Nephron (organoid): ENCODE results near the gene SIGLEC9.

ENCODE experiments used
- H3K27ac Mint-ChIP-seq, 3 experiments: 2 replicates each; pipeline ENCODE4 v1.8.0; 2020; ENCODE audit warnings: mixed read lengths in 3 of 3, mild to moderate bottlenecking in 2 of 3, moderate library complexity in 1 of 3
- H3K27me3 Mint-ChIP-seq: 2 replicates; pipeline ENCODE4 v1.8.0; 2021; ENCODE audit warnings: low read depth, mild to moderate bottlenecking, moderate library complexity, mixed read lengths
- H3K36me3 Mint-ChIP-seq: 2 replicates; pipeline ENCODE4 v1.8.0; 2020; ENCODE audit warnings: low read depth, mixed read lengths
- H3K4me1 Mint-ChIP-seq: 2 replicates; pipeline ENCODE4 v1.8.0; 2020; ENCODE audit warnings: mixed read lengths
- H3K4me3 Mint-ChIP-seq, 3 experiments: 2 replicates each; pipeline ENCODE4 v1.8.0; 2020; ENCODE audit warnings: mild to moderate bottlenecking in 3 of 3, mixed read lengths in 3 of 3, moderate library complexity in 2 of 3
- H3K9me3 Mint-ChIP-seq: 2 replicates; pipeline ENCODE4 v1.8.0; 2020; ENCODE audit warnings: mixed read lengths
- TF ChIP-seq, protein P1 (sequence below), 3 experiments: fragments of 200-600 bp; sonication (generic); IDR thresholded peaks; one replicate each; pipeline ENCODE4 v1.5.0; 2021; ENCODE audit warnings: antibody characterized with exemption in 3 of 3; ENCODE audit not compliant: unreplicated experiment in 3 of 3

The SIGLEC9 gene

GRCh38 chr19:51156710-51157109, 32.0 kb downstream of the SIGLEC9 start:
- Mint-ChIP-seq H3K4me1 (peaks cover 6% of the 10 kb centered on the region), H3K27me3 (peaks cover 23% of the 10 kb centered on the region), H3K36me3 (no peaks in the 10 kb centered on the region), H3K27ac (no peak overlapping the region), H3K4me3 (no peak overlapping the region), H3K9me3 (no peaks in the 10 kb centered on the region)
- TF ChIP-seq, protein P1, sequence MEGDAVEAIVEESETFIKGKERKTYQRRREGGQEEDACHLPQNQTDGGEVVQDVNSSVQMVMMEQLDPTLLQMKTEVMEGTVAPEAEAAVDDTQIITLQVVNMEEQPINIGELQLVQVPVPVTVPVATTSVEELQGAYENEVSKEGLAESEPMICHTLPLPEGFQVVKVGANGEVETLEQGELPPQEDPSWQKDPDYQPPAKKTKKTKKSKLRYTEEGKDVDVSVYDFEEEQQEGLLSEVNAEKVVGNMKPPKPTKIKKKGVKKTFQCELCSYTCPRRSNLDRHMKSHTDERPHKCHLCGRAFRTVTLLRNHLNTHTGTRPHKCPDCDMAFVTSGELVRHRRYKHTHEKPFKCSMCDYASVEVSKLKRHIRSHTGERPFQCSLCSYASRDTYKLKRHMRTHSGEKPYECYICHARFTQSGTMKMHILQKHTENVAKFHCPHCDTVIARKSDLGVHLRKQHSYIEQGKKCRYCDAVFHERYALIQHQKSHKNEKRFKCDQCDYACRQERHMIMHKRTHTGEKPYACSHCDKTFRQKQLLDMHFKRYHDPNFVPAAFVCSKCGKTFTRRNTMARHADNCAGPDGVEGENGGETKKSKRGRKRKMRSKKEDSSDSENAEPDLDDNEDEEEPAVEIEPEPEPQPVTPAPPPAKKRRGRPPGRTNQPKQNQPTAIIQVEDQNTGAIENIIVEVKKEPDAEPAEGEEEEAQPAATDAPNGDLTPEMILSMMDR (IDR thresholded peaks at IDR 0.05; ENCODE audit: unreplicated experiment in 3 of 3), result no peak

DNA sequence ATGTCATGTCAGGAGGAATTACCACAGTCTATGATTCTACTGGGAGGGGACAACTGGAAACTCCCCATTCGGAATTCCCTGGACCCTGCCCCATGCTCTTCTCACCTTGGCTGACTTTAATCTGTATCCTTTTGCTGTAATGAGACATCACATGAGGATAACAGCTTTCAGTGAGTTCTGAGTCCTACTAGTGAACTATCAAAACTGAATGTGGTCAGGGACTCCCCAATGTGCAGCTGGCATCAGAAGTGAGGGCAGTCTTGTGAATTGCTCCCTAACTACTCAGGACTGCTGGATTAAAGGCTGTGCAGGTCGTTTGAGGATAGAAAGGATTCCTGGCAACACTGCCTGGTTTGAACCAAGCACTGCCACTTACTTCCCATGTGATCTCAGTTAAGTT, 32.6 kb downstream of the SIGLEC9 start:
- Mint-ChIP-seq H3K4me3 (no peak overlapping the region), H3K36me3 (no peaks in the 10 kb centered on the region), H3K27me3 (peaks cover 23% of the 10 kb centered on the region), H3K4me1 (peaks cover 6% of the 10 kb centered on the region), H3K27ac (no peak overlapping the region), H3K9me3 (no peaks in the 10 kb centered on the region)
- TF ChIP-seq, protein P1 (IDR thresholded peaks at IDR 0.05; ENCODE audit: unreplicated experiment in 3 of 3), result no peak

GRCh38 chr19:51158474-51159129, 33.9 kb downstream of the SIGLEC9 start:
- H3K4me3 Mint-ChIP-seq, result no peak overlapping the region
- TF ChIP-seq, protein P1 (IDR thresholded peaks at IDR 0.05; ENCODE audit: unreplicated experiment in 3 of 3), result peak; percentile 43 to 58 (median 53)
- H3K4me1 Mint-ChIP-seq, result peaks cover 6% of the 10 kb centered on the region
- H3K36me3 Mint-ChIP-seq, result no peaks in the 10 kb centered on the region
- H3K27ac Mint-ChIP-seq, result no peak overlapping the region
- peaks cover 25% of the 10 kb centered on the region for H3K27me3 Mint-ChIP-seq
- no peaks in the 10 kb centered on the region for H3K9me3 Mint-ChIP-seq

DNA sequence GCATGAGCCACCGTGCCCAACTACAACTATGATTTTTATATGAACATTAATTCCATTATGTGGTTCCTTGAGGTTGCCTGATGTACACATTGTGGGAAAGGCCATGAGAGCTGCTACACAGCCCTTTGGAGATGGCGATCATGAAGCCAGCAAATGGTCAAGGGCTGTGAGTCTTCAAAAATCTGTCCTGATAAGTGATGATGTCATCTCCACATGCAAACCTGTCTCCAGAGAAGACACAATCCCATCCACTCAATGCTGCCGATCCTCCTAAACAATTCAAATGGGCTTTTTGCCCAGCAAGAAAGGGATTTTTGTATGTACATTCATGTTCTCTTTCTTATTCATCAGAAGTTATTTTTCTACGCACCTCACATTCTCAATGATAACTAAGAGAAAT, 35.0 kb downstream of the SIGLEC9 start:
- Mint-ChIP-seq H3K27ac (no peak overlapping the region), H3K4me1 (peaks cover 6% of the 10 kb centered on the region), H3K9me3 (no peaks in the 10 kb centered on the region), H3K4me3 (no peak overlapping the region), H3K36me3 (no peaks in the 10 kb centered on the region), H3K27me3 (peaks cover 29% of the 10 kb centered on the region)
- TF ChIP-seq, protein P1 (IDR thresholded peaks at IDR 0.05; ENCODE audit: unreplicated experiment in 3 of 3), result no peak

DNA sequence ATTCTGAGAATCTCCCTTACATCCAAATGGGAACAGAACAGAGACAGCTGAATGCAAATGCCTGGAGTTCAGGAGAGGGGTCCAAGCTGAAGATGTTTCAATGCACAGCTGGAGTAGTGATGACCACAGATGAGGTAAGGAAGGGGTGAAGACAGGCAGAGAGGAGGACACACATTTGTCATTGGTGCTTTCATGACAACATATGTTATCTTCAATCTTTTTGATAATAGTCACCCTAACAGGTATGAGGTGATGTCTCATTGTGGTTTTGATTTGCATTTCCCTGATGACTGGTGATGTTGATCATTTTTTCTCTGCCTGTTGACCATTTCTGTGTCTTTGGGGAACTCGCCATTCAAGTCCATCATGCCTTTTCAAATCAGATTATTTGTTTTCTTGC, 36.6 kb downstream of the SIGLEC9 start:
- peaks cover 30% of the 10 kb centered on the region for H3K27me3 Mint-ChIP-seq
- H3K36me3 Mint-ChIP-seq, result no peaks in the 10 kb centered on the region
- H3K4me3 Mint-ChIP-seq, result no peak overlapping the region
- peaks cover 3% of the 10 kb centered on the region for H3K4me1 Mint-ChIP-seq
- TF ChIP-seq, protein P1 (IDR thresholded peaks at IDR 0.05; ENCODE audit: unreplicated experiment in 3 of 3), result no peak
- no peak overlapping the region for H3K27ac Mint-ChIP-seq
- no peaks in the 10 kb centered on the region for H3K9me3 Mint-ChIP-seq

DNA sequence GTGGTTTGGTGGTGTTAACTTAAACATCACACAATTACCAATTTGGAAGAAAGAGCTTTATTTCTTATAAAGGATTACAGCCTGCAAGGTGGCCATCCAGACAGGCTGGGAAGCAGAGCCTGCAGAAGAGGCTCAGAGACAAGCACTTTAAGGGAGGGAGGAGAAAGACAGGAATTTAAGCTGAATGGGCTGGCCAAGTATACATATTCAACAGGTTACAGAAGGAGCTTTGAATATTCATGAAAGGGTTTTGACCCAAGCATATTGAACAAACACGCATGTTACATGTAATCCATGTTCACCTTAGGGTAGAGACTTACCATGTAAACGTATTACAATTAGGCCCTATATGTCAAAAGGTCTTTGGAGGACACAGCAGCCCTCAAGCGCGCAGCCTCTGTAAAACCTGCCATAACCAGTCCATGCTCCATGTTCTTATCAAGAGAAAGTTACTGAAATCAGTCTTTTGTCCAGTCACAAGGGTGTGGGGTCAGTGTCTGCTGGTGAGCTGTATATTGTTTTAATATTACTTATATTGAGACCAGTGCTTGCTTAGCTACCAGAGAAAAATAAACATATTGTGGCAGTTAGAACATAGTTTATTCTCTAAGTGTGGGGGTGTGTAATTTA, 37.3 kb downstream of the SIGLEC9 start:
- Mint-ChIP-seq H3K9me3 (no peaks in the 10 kb centered on the region), H3K36me3 (no peaks in the 10 kb centered on the region), H3K4me3 (no peak overlapping the region), H3K27ac (no peak overlapping the region), H3K4me1 (no peaks in the 10 kb centered on the region), H3K27me3 (peaks cover 37% of the 10 kb centered on the region)
- TF ChIP-seq, protein P1 (IDR thresholded peaks at IDR 0.05; ENCODE audit: unreplicated experiment in 3 of 3), result no peak
